ENCODE measurements around the gene TSPAN17. TPM values are rescaled to one million over a fixed set of nuclear protein-coding genes. Genes with fewer than 3 reads are reported as not detected.
A peak's percentile ranks its signal among the peaks of the same experiment; 100 is the strongest.

Gene TSPAN17
- total and polyA plus RNA-seq, 9 of the 15 experiments (the other 6 are each of a cell fraction or from before 2014, with no cell fraction given), result 0.73 to 58.3 (median 34.5) TPM

DNA sequence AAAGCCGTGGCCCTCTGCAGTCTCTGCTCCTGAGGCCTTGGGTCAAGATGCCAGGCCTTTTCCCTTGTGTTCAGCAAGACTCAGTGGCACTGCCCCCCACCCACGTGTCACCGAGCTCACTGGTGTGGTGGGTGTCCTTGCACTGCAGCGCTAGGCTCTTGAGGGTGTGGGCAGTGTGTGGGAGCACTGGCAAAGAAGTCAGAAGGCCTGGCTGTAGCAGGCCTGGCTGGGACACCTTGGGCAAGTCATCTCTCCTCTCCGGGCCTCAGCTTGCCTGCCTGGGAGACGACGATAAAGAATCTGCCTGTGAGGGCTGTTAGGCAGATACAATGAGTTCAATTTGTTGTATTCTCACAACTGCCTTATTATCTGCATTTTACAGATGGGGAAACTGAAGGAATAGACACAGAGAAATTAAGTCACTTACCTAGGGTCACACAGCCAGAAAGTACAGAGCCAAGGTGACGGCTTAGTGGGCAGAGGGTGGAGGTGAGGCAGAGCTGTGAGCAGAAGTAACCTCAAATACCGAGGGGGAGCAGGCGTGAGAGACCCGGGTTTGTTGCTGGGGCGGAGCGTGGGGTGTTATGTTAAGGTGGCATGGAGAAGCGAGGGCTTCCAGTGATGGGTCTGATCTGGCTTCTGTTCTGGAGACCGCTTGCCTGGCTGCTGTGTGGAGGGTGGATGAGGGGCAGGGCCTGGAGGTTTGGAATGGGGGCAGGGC lies 1.4 kb downstream of the TSPAN17 start (continued):
- TF ChIP-seq, protein P1, sequence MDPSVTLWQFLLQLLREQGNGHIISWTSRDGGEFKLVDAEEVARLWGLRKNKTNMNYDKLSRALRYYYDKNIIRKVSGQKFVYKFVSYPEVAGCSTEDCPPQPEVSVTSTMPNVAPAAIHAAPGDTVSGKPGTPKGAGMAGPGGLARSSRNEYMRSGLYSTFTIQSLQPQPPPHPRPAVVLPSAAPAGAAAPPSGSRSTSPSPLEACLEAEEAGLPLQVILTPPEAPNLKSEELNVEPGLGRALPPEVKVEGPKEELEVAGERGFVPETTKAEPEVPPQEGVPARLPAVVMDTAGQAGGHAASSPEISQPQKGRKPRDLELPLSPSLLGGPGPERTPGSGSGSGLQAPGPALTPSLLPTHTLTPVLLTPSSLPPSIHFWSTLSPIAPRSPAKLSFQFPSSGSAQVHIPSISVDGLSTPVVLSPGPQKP (CRISPR knock-in tag; IDR thresholded peaks at IDR 0.05), result no peak
- TF ChIP-seq, protein P2, sequence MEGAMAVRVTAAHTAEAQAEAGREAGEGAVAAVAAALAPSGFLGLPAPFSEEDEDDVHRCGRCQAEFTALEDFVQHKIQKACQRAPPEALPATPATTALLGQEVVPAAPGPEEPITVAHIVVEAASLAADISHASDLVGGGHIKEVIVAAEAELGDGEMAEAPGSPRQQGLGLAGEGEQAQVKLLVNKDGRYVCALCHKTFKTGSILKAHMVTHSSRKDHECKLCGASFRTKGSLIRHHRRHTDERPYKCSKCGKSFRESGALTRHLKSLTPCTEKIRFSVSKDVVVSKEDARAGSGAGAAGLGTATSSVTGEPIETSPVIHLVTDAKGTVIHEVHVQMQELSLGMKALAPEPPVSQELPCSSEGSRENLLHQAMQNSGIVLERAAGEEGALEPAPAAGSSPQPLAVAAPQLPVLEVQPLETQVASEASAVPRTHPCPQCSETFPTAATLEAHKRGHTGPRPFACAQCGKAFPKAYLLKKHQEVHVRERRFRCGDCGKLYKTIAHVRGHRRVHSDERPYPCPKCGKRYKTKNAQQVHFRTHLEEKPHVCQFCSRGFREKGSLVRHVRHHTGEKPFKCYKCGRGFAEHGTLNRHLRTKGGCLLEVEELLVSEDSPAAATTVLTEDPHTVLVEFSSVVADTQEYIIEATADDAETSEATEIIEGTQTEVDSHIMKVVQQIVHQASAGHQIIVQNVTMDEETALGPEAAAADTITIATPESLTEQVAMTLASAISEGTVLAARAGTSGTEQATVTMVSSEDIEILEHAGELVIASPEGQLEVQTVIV (CRISPR knock-in tag; IDR thresholded peaks at IDR 0.05; ENCODE audit: borderline replicate concordance), result no peak
- TF ChIP-seq ZNF239 (CRISPR knock-in tag; IDR thresholded peaks at IDR 0.05) (no peak), RUNX1 (IDR thresholded peaks at IDR 0.05; ENCODE audit: low read depth) (no peak), HMG20B (CRISPR knock-in tag; IDR thresholded peaks at IDR 0.05) (no peak), HSF4 (CRISPR knock-in tag; IDR thresholded peaks at IDR 0.05; ENCODE audit: borderline replicate concordance) (no peak), HNRNPUL1 (IDR thresholded peaks at IDR 0.05; ENCODE audit: low read length) (no peak), GABPB1 (CRISPR knock-in tag; IDR thresholded peaks at IDR 0.05) (no peak)
- TF ChIP-seq, protein P3, sequence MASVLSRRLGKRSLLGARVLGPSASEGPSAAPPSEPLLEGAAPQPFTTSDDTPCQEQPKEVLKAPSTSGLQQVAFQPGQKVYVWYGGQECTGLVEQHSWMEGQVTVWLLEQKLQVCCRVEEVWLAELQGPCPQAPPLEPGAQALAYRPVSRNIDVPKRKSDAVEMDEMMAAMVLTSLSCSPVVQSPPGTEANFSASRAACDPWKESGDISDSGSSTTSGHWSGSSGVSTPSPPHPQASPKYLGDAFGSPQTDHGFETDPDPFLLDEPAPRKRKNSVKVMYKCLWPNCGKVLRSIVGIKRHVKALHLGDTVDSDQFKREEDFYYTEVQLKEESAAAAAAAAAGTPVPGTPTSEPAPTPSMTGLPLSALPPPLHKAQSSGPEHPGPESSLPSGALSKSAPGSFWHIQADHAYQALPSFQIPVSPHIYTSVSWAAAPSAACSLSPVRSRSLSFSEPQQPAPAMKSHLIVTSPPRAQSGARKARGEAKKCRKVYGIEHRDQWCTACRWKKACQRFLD (CRISPR knock-in tag; IDR thresholded peaks at IDR 0.05), result peak; percentile 71; the same call in 1 of the 2 replicates
- TF ChIP-seq, protein P4, sequence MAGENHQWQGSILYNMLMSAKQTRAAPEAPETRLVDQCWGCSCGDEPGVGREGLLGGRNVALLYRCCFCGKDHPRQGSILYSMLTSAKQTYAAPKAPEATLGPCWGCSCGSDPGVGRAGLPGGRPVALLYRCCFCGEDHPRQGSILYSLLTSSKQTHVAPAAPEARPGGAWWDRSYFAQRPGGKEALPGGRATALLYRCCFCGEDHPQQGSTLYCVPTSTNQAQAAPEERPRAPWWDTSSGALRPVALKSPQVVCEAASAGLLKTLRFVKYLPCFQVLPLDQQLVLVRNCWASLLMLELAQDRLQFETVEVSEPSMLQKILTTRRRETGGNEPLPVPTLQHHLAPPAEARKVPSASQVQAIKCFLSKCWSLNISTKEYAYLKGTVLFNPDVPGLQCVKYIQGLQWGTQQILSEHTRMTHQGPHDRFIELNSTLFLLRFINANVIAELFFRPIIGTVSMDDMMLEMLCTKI (IDR thresholded peaks at IDR 0.05; ENCODE audit: partially characterized antibody), result no peak
- TF ChIP-seq, protein P5, sequence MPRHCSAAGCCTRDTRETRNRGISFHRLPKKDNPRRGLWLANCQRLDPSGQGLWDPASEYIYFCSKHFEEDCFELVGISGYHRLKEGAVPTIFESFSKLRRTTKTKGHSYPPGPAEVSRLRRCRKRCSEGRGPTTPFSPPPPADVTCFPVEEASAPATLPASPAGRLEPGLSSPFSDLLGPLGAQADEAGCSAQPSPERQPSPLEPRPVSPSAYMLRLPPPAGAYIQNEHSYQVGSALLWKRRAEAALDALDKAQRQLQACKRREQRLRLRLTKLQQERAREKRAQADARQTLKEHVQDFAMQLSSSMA (CRISPR knock-in tag; IDR thresholded peaks at IDR 0.05), result no peak
